ENCODE data around the gene TOP2A.

TOP2A gene

GRCh38 chr17:40355804-40356758 is 61.6 kb downstream of the TOP2A start:
- H3K27ac Mint-ChIP-seq, result peak overlapping the region; percentile 66 to 83 (median 76)
- peaks cover 10% of the 10 kb centered on the region for H3K27me3 Mint-ChIP-seq (ENCODE audit: low read depth)
- no peaks in the 10 kb centered on the region for H3K9me3 Mint-ChIP-seq
- no peak for TF ChIP-seq CTCF (IDR thresholded peaks at IDR 0.05; ENCODE audit: unreplicated experiment in 3 of 3)
- H3K4me1 Mint-ChIP-seq, result peaks cover 57% of the 10 kb centered on the region
- peak overlapping the region in 1 of 3 experiments; percentile 45 for H3K4me3 Mint-ChIP-seq
- H3K36me3 Mint-ChIP-seq (ENCODE audit: low read depth), result peaks cover 30% of the 10 kb centered on the region

- TF ChIP-seq CTCF (IDR thresholded peaks at IDR 0.05; ENCODE audit: unreplicated experiment in 3 of 3), result peak; percentile 93 to 98 (median 94)
- Mint-ChIP-seq H3K4me1 (peaks cover 65% of the 10 kb centered on the region), H3K27me3 (ENCODE audit: low read depth) (peaks cover 4% of the 10 kb centered on the region), H3K9me3 (no peaks in the 10 kb centered on the region), H3K4me3 (peak overlapping the region in 2 of 3 experiments; percentile 45 to 70), H3K27ac (peak overlapping the region; percentile 66 to 95 (median 83)), H3K36me3 (ENCODE audit: low read depth) (peaks cover 30% of the 10 kb centered on the region)
Observed at GRCh38 chr17:40355123-40355803, 62.4 kb downstream of the TOP2A start.

- peaks cover 73% of the 10 kb centered on the region for H3K4me1 Mint-ChIP-seq
- no peak for TF ChIP-seq CTCF (IDR thresholded peaks at IDR 0.05; ENCODE audit: unreplicated experiment in 3 of 3)
- no peaks in the 10 kb centered on the region for H3K9me3 Mint-ChIP-seq
- H3K36me3 Mint-ChIP-seq (ENCODE audit: low read depth), result peaks cover 38% of the 10 kb centered on the region
- H3K27ac Mint-ChIP-seq, result peak overlapping the region; percentile 40 to 95 (median 63)
- H3K27me3 Mint-ChIP-seq (ENCODE audit: low read depth), result peaks cover 4% of the 10 kb centered on the region
- no peak overlapping the region for H3K4me3 Mint-ChIP-seq
Observed at GRCh38 chr17:40354221-40355122, 63.2 kb downstream of the TOP2A start.

- no peak for TF ChIP-seq CTCF (IDR thresholded peaks at IDR 0.05; ENCODE audit: unreplicated experiment in 3 of 3)
- Mint-ChIP-seq H3K27ac (peak overlapping the region; percentile 70 to 95 (median 95)), H3K4me3 (peak overlapping the region; percentile 18 to 63 (median 18)), H3K27me3 (ENCODE audit: low read depth) (peaks cover 4% of the 10 kb centered on the region), H3K36me3 (ENCODE audit: low read depth) (peaks cover 44% of the 10 kb centered on the region), H3K4me1 (peaks cover 79% of the 10 kb centered on the region), H3K9me3 (no peaks in the 10 kb centered on the region)
Observed at GRCh38 chr17:40352779-40353394, 64.8 kb downstream of the TOP2A start.

GRCh38 chr17:40352237-40352778 is 65.4 kb downstream of the TOP2A start:
- no peak for TF ChIP-seq CTCF (IDR thresholded peaks at IDR 0.05; ENCODE audit: unreplicated experiment in 3 of 3)
- H3K4me1 Mint-ChIP-seq, result peaks cover 79% of the 10 kb centered on the region
- H3K27ac Mint-ChIP-seq, result peak overlapping the region; percentile 70 to 95 (median 95)
- no peaks in the 10 kb centered on the region for H3K9me3 Mint-ChIP-seq
- peak overlapping the region; percentile 5 to 63 (median 41) for H3K4me3 Mint-ChIP-seq
- H3K36me3 Mint-ChIP-seq (ENCODE audit: low read depth), result peaks cover 44% of the 10 kb centered on the region
- peaks cover 4% of the 10 kb centered on the region for H3K27me3 Mint-ChIP-seq (ENCODE audit: low read depth)
